Hepatocyte (in vitro differentiated cells): ENCODE data around the gene ACOT8. TPM values are rescaled to one million over a fixed set of nuclear protein-coding genes. Genes with fewer than 3 reads are reported as not detected.

Source experiments
- DNase-seq: peaks from one replicate; pipeline ENCODE4 v3.0.0-alpha.2; 2016; ENCODE audit warnings: low spot score
- H2AFZ ChIP-seq: fragments of 200-600 bp; sonication (generic); 2 replicates; pipeline ENCODE4 v1.6.0; 2016; ENCODE audit warnings: antibody characterized with exemption, mild to moderate bottlenecking
- H3K27ac ChIP-seq: fragments of 200-600 bp; sonication (generic); 2 replicates; pipeline ENCODE4 v1.5.1; 2016; ENCODE audit warnings: mild to moderate bottlenecking
- H3K27me3 ChIP-seq: fragments of 200-600 bp; sonication (generic); 2 replicates; pipeline ENCODE4 v1.6.1; 2016
- H3K36me3 ChIP-seq: fragments of 200-600 bp; sonication (generic); replicated peaks from 2 replicates; pipeline ENCODE4 v1.5.1; 2016; ENCODE audit warnings: low read depth; ENCODE audit not compliant: insufficient read depth
- H3K4me1 ChIP-seq: fragments of 200-600 bp; sonication (generic); 2 replicates; pipeline ENCODE4 v1.5.1; 2016; ENCODE audit warnings: mild to moderate bottlenecking, moderate library complexity; ENCODE audit not compliant: insufficient read depth
- H3K4me2 ChIP-seq: fragments of 200-600 bp; sonication (generic); 2 replicates; pipeline ENCODE4 v1.6.0; 2016
- H3K4me3 ChIP-seq: fragments of 200-600 bp; sonication (generic); 2 replicates; pipeline ENCODE4 v1.5.1; 2016; ENCODE audit warnings: mild to moderate bottlenecking
- H3K79me2 ChIP-seq: fragments of 200-600 bp; sonication (generic); 2 replicates; pipeline ENCODE4 v1.6.0; 2017; ENCODE audit warnings: mild to moderate bottlenecking
- H3K9me2 ChIP-seq: fragments of 200-600 bp; sonication (generic); replicated peaks from 2 replicates; pipeline ENCODE4 v1.6.0; 2017; ENCODE audit warnings: mild to moderate bottlenecking; ENCODE audit not compliant: insufficient read depth
- H3K9me3 ChIP-seq: fragments of 200-600 bp; sonication (generic); 2 replicates; pipeline ENCODE4 v1.5.1; 2016; ENCODE audit warnings: low read depth, mild to moderate bottlenecking
- H4K20me1 ChIP-seq: fragments of 200-600 bp; sonication (generic); 2 replicates; pipeline ENCODE4 v1.6.0; 2016; ENCODE audit warnings: mild to moderate bottlenecking; ENCODE audit not compliant: insufficient read depth, poor library complexity, severe bottlenecking
- CTCF ChIP-seq: fragments of 200-600 bp; sonication (generic); IDR thresholded peaks from 2 replicates; pipeline ENCODE4 v1.5.1; 2016; ENCODE audit warnings: antibody characterized with exemption, mild to moderate bottlenecking; ENCODE audit not compliant: poor library complexity
- EZH2 ChIP-seq: fragments of 200-600 bp; sonication (generic); IDR thresholded peaks from 2 replicates; pipeline ENCODE4 v1.6.1; 2016; ENCODE audit warnings: antibody characterized with exemption, mild to moderate bottlenecking, borderline replicate concordance
- EZH2phosphoT487 ChIP-seq: fragments of 200-600 bp; sonication (generic); IDR thresholded peaks from one replicate; pipeline ENCODE4 v1.6.1; 2018; ENCODE audit warnings: antibody characterized with exemption, mild to moderate bottlenecking, low read depth, moderate library complexity; ENCODE audit not compliant: unreplicated experiment, severe bottlenecking
- WGBS: methylation state at CpG from one replicate; pipeline ENCODE4 v1.1.6; 2016; ENCODE audit warnings: low lambda C conversion rate; ENCODE audit errors: missing lambda C conversion rate; 5-methylcytosine and 5-hydroxymethylcytosine counted together
- polyA plus RNA-seq: library from polyadenylated mRNA; unstranded; fragments of >200 nt; fragmentation: Nextera tagmentation; extraction: Ambion mirVana; gene quantifications from 2 replicates; pipeline ENCODE4 v1.2.1, GENCODE V29; 2016
- total RNA-seq: library from RNA; depleted of rRNA; stranded (reverse); fragments of >200 nt; gene quantifications from 2 replicates; pipeline ENCODE4 v1.2.3, GENCODE V29; 2014

ACOT8 gene
- total and polyA plus RNA-seq, 2 experiments from 2014 or later, result 40.6 to 44.0 TPM

- no peak for TF ChIP-seq EZH2phosphoT487
- TF ChIP-seq EZH2, result no peak
- no peak for TF ChIP-seq CTCF
- no peak for DNase-seq
- peaks cover 20% of the 10 kb centered on the region for H3K4me1 ChIP-seq
These were observed 2.7 kb upstream of the ACOT8 start for GRCh38 chr20:45859916-45860315.

GRCh38 chr20:45857882-45858216 lies 657 bp upstream of the ACOT8 start:
- Histone ChIP-seq H3K27me3 (no peaks in the 10 kb centered on the region), H3K4me2 (peak overlapping the region; percentile 83), H2AFZ (peak overlapping the region; percentile 84), H3K4me3 (peak overlapping the region; percentile 63), H3K9me2 (no peaks in the 10 kb centered on the region), H3K4me1 (peaks cover 20% of the 10 kb centered on the region), H3K36me3 (no peaks in the 10 kb centered on the region), H3K79me2 (peaks cover 60% of the 10 kb centered on the region), H4K20me1 (no peaks in the 10 kb centered on the region), H3K9me3 (no peaks in the 10 kb centered on the region), H3K27ac (peak overlapping the region; percentile 78)
- TF ChIP-seq EZH2phosphoT487 (no peak), CTCF (no peak), EZH2 (no peak)
- WGBS, result 14% methylated on average over 13 of the region's 13 CpGs
- DNase-seq, result no peak

More at GRCh38 chr20:45859916-45860315, 2.7 kb upstream of the ACOT8 start:
- 93% methylated on average over 5 of the region's 5 CpGs for WGBS
- H3K9me3 ChIP-seq, result no peaks in the 10 kb centered on the region
- no peak overlapping the region for H3K27ac ChIP-seq
- H3K4me2 ChIP-seq, result no peak overlapping the region
- no peaks in the 10 kb centered on the region for H4K20me1 ChIP-seq
- H3K27me3 ChIP-seq, result no peaks in the 10 kb centered on the region
- H2AFZ ChIP-seq, result no peak overlapping the region
- H3K4me3 ChIP-seq, result no peak overlapping the region
- H3K79me2 ChIP-seq, result peaks cover 50% of the 10 kb centered on the region
- no peaks in the 10 kb centered on the region for H3K36me3 ChIP-seq
- H3K9me2 ChIP-seq, result no peaks in the 10 kb centered on the region

- H3K4me1 ChIP-seq, result peaks cover 16% of the 10 kb centered on the region
- H3K36me3 ChIP-seq, result no peaks in the 10 kb centered on the region
- H3K79me2 ChIP-seq, result peaks cover 41% of the 10 kb centered on the region
- no peak overlapping the region for H2AFZ ChIP-seq
- no peaks in the 10 kb centered on the region for H3K9me2 ChIP-seq
- WGBS, result 79% methylated on average over 2 of the region's 2 CpGs
- no peaks in the 10 kb centered on the region for H4K20me1 ChIP-seq
- TF ChIP-seq CTCF, result no peak
- TF ChIP-seq EZH2phosphoT487, result no peak
- TF ChIP-seq EZH2, result no peak
- H3K4me2 ChIP-seq, result no peak overlapping the region
- no peak overlapping the region for H3K4me3 ChIP-seq
- no peaks in the 10 kb centered on the region for H3K9me3 ChIP-seq
- H3K27me3 ChIP-seq, result no peaks in the 10 kb centered on the region
- DNase-seq, result no peak
- no peak overlapping the region for H3K27ac ChIP-seq
These were observed 3.7 kb downstream of the ACOT8 start for GRCh38 chr20:45853484-45853883.

GRCh38 chr20:45852326-45852725 lies 4.9 kb downstream of the ACOT8 start:
- H2AFZ ChIP-seq, result no peak overlapping the region
- no peaks in the 10 kb centered on the region for H3K27me3 ChIP-seq
- WGBS, result 98% methylated on average over 6 of the region's 6 CpGs
- TF ChIP-seq EZH2phosphoT487 (no peak), EZH2 (no peak), CTCF (no peak)
- no peaks in the 10 kb centered on the region for H3K36me3 ChIP-seq
- peaks cover 35% of the 10 kb centered on the region for H3K79me2 ChIP-seq
- no peaks in the 10 kb centered on the region for H4K20me1 ChIP-seq
- H3K4me3 ChIP-seq, result no peak overlapping the region
- no peaks in the 10 kb centered on the region for H3K9me2 ChIP-seq
- H3K27ac ChIP-seq, result no peak overlapping the region
- H3K4me2 ChIP-seq, result no peak overlapping the region
- H3K4me1 ChIP-seq, result peaks cover 10% of the 10 kb centered on the region
- H3K9me3 ChIP-seq, result no peaks in the 10 kb centered on the region
- DNase-seq, result no peak
